Smooth muscle cell (in vitro differentiated cells): ENCODE measurements around the gene TBATA. TPM values are rescaled to one million over a fixed set of nuclear protein-coding genes. Genes with fewer than 3 reads are reported as not detected.

Experiments used
- DNase-seq: peaks from one replicate; lab custom pipeline; 2025; ENCODE audit not compliant: unreplicated experiment; lab: John Stamatoyannopoulos, UW
- H2AFZ ChIP-seq: fragments of 200-600 bp; sonication (generic); 2 replicates; pipeline ENCODE4 v1.6.0; 2016; ENCODE audit warnings: antibody characterized with exemption, low read depth, mild to moderate bottlenecking
- H3F3A ChIP-seq: fragments of 200-600 bp; sonication (generic); 2 replicates; pipeline ENCODE4 v1.6.0; 2017; ENCODE audit warnings: antibody characterized with exemption, low read depth
- H3K27ac ChIP-seq: fragments of 200-600 bp; sonication (generic); 2 replicates; pipeline ENCODE4 v1.5.1; 2016; ENCODE audit warnings: low read depth, mild to moderate bottlenecking
- H3K27me3 ChIP-seq: fragments of 200-600 bp; sonication (generic); 2 replicates; pipeline ENCODE4 v1.6.1; 2016; ENCODE audit warnings: low read depth, mild to moderate bottlenecking
- H3K36me3 ChIP-seq: fragments of 200-600 bp; sonication (generic); 2 replicates; pipeline ENCODE4 v1.5.1; 2016; ENCODE audit warnings: low read depth
- H3K4me1 ChIP-seq: fragments of 200-600 bp; sonication (generic); 2 replicates; pipeline ENCODE4 v1.5.1; 2016; ENCODE audit warnings: low read depth
- H3K4me2 ChIP-seq: fragments of 200-600 bp; sonication (generic); 2 replicates; pipeline ENCODE4 v1.6.0; 2016; ENCODE audit warnings: mild to moderate bottlenecking
- H3K4me3 ChIP-seq: fragments of 200-600 bp; sonication (generic); 2 replicates; pipeline ENCODE4 v1.5.1; 2016; ENCODE audit warnings: mild to moderate bottlenecking
- H3K79me2 ChIP-seq: fragments of 200-600 bp; sonication (generic); 2 replicates; pipeline ENCODE4 v1.6.0; 2016; ENCODE audit warnings: low read depth, mild to moderate bottlenecking
- H3K9ac ChIP-seq: fragments of 200-600 bp; sonication (generic); 2 replicates; pipeline ENCODE4 v1.6.0; 2016; ENCODE audit warnings: low read depth
- H3K9me3 ChIP-seq: fragments of 200-600 bp; sonication (generic); replicated peaks from 2 replicates; pipeline ENCODE4 v1.5.1; 2016; ENCODE audit warnings: low read depth
- H4K20me1 ChIP-seq: fragments of 200-600 bp; sonication (generic); 2 replicates; pipeline ENCODE4 v1.6.0; 2016; ENCODE audit warnings: low read depth
- WGBS: methylation state at CpG from one replicate; pipeline ENCODE4 v1.1.7; 2016; ENCODE audit warnings: low lambda C conversion rate; 5-methylcytosine and 5-hydroxymethylcytosine counted together
- polyA plus RNA-seq: library from polyadenylated mRNA; unstranded; fragments of >200 nt; fragmentation: Nextera tagmentation; extraction: Ambion mirVana; gene quantifications from 2 replicates; pipeline ENCODE4 v1.2.1, GENCODE V29; 2016
- total RNA-seq: library from RNA; depleted of rRNA; stranded (reverse); fragments of >200 nt; gene quantifications from 2 replicates; pipeline ENCODE4 v1.2.3, GENCODE V29; 2014
- TF ChIP-seq, protein P1 (sequence below): fragments of 200-600 bp; sonication (generic); IDR thresholded peaks from 2 replicates; pipeline ENCODE4 v1.5.1; 2017; ENCODE audit warnings: borderline replicate concordance, mild to moderate bottlenecking, antibody characterized with exemption; ENCODE audit not compliant: insufficient read depth, poor library complexity, severe bottlenecking

Gene TBATA
- total and polyA plus RNA-seq, 2 experiments from 2014 or later, result not detected

DNA sequence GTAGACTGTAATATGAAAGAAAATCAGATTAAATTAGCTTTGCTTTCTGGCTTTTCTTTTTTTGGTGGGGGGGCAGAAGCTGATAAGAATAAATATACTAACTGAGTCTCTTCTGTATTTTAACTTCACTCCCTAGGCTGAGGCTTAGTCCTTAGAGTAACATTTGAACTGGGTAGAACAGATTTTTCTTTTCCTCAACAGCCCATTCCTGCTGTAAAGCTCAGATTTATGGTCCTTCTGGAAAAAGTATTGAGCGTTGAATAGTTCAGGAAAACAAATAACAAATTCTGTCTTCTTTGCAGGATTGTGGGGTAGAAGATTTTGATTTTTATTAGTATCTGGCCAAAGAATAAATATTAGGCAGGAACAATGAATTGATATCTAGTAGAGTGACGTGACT lies 48.4 kb upstream of the TBATA start:
- H3K9ac ChIP-seq, result peak overlapping the region; percentile 74
- DNase-seq, result no peak
- H4K20me1 ChIP-seq, result no peaks in the 10 kb centered on the region
- peaks cover 55% of the 10 kb centered on the region for H3K79me2 ChIP-seq
- no peak overlapping the region for H3K4me3 ChIP-seq
- H2AFZ ChIP-seq, result no peak overlapping the region
- peak overlapping the region; percentile 72 for H3K4me2 ChIP-seq
- H3K9me3 ChIP-seq, result no peaks in the 10 kb centered on the region
- peaks cover 51% of the 10 kb centered on the region for H3K4me1 ChIP-seq
- TF ChIP-seq, protein P1, sequence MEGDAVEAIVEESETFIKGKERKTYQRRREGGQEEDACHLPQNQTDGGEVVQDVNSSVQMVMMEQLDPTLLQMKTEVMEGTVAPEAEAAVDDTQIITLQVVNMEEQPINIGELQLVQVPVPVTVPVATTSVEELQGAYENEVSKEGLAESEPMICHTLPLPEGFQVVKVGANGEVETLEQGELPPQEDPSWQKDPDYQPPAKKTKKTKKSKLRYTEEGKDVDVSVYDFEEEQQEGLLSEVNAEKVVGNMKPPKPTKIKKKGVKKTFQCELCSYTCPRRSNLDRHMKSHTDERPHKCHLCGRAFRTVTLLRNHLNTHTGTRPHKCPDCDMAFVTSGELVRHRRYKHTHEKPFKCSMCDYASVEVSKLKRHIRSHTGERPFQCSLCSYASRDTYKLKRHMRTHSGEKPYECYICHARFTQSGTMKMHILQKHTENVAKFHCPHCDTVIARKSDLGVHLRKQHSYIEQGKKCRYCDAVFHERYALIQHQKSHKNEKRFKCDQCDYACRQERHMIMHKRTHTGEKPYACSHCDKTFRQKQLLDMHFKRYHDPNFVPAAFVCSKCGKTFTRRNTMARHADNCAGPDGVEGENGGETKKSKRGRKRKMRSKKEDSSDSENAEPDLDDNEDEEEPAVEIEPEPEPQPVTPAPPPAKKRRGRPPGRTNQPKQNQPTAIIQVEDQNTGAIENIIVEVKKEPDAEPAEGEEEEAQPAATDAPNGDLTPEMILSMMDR, result no peak
- H3K27ac ChIP-seq, result peak overlapping the region; percentile 97
- peaks cover 70% of the 10 kb centered on the region for H3F3A ChIP-seq
- H3K27me3 ChIP-seq, result no peaks in the 10 kb centered on the region
- 30% methylated on average over 2 of the region's 2 CpGs for WGBS
- H3K36me3 ChIP-seq, result no peaks in the 10 kb centered on the region

DNA sequence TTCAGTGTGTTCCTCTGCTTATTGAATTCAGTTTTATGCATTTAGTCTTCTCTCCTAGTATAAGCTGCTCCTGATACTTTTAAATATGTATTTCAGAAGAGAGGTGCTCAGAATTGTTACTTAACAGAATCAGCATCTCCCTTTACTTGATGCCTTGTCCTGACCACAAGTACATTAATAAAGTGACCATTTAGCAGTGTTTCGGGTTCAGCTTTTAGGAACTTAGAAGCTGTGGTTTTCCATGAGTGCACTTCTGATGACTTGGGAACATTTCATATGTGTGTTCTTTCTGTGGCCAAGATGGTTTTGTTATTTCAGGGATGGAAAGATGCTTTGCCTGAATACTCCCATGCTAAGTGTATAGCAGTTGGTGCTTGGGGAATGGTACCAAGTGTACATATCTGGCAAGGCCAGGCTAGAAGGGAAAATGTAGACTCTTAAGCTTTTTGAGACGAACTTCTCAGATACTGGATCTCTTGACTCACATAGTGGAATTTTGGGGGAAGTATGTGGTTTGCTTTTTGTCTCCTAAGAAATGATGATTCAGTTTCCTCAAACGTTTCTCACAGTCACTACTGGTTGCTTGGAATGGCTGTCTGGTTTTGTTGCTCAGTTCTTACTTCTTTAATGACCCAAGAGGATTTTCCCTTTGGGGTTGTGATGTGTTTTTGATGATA lies 47.8 kb upstream of the TBATA start:
- Histone ChIP-seq H3K9ac (peak overlapping the region; percentile 74), H4K20me1 (no peaks in the 10 kb centered on the region), H3K36me3 (no peaks in the 10 kb centered on the region), H3K4me1 (peaks cover 57% of the 10 kb centered on the region), H3K9me3 (no peaks in the 10 kb centered on the region), H3K27ac (peak overlapping the region; percentile 97), H3K79me2 (peaks cover 55% of the 10 kb centered on the region), H3K4me3 (no peak overlapping the region), H3F3A (peaks cover 76% of the 10 kb centered on the region), H3K27me3 (no peaks in the 10 kb centered on the region), H2AFZ (no peak overlapping the region), H3K4me2 (peak overlapping the region; percentile 72)
- TF ChIP-seq, protein P1, result no peak
- no peak for DNase-seq
- 6% methylated on average over 3 of the region's 3 CpGs for WGBS

DNA sequence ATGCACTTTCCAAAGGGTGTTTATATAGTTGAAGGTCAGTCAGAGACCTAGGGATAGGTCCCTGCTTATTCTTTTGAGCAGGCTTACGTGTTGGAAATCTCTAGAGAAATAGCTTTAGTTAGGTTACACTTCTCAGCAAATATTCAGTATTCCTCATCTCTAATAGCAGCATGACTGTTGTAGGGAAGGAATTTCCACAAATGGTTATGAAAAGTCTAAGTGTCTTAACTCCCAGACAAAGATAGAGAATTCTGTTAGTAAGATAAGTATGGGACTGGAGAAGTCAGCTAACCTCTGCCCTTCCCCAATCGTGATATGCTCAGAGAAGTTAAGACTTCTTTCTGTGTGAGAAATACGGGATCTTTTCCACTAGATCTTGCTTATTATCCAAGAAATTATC lies 47.0 kb upstream of the TBATA start:
- H3K9ac ChIP-seq, result peak overlapping the region; percentile 53
- TF ChIP-seq, protein P1, result no peak
- DNase-seq, result no peak
- no peaks in the 10 kb centered on the region for H3K9me3 ChIP-seq
- no peak overlapping the region for H2AFZ ChIP-seq
- H3K4me1 ChIP-seq, result peaks cover 63% of the 10 kb centered on the region
- no peaks in the 10 kb centered on the region for H4K20me1 ChIP-seq
- WGBS, result 6% methylated on average over 3 of the region's 3 CpGs
- H3F3A ChIP-seq, result peaks cover 79% of the 10 kb centered on the region
- no peaks in the 10 kb centered on the region for H3K36me3 ChIP-seq
- H3K4me2 ChIP-seq, result peak overlapping the region; percentile 69
- H3K4me3 ChIP-seq, result no peak overlapping the region
- peaks cover 55% of the 10 kb centered on the region for H3K79me2 ChIP-seq
- H3K27ac ChIP-seq, result peak overlapping the region; percentile 97
- no peaks in the 10 kb centered on the region for H3K27me3 ChIP-seq

DNA sequence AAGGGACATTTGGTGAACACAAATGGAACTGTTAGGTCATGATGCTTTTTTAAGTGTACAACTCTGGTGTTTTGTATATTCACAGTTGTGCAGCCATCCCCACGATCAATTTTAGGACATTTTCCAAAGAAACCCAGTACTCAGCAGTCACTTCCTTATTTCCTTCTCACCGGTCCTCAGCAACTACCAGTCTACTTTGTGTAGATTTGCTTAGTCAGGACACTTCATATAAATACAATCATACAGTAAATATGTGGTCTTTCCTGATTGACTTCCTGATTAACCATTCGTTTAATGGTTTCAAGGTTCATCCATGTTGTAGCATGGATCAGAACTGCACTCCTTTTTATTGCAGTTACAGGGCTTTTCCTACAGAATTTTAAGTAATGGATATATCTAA lies 45.0 kb upstream of the TBATA start:
- Histone ChIP-seq H3K27me3 (no peaks in the 10 kb centered on the region), H3K27ac (peak overlapping the region; percentile 97), H4K20me1 (no peaks in the 10 kb centered on the region), H3K4me3 (no peak overlapping the region), H3K4me1 (peaks cover 71% of the 10 kb centered on the region), H3K9me3 (no peaks in the 10 kb centered on the region), H3K9ac (peak overlapping the region; percentile 19), H3K4me2 (peak overlapping the region; percentile 69), H3F3A (peaks cover 75% of the 10 kb centered on the region), H3K79me2 (peaks cover 60% of the 10 kb centered on the region), H2AFZ (no peak overlapping the region), H3K36me3 (no peaks in the 10 kb centered on the region)
- TF ChIP-seq, protein P1, result no peak
- WGBS, result 39% methylated on average over 3 of the region's 3 CpGs
- no peak for DNase-seq
